NCI-H146 treated with DMSO at 0.1 percent for 48 hours (cell line): ENCODE results near the gene MEPCE.
"Not testable (repeated sequence)": the region's sequence is repeated elsewhere in the genome, so short reads cannot be mapped to it uniquely, and the experiment has no call there.

ENCODE experiments used
- DNase-seq: peaks from one replicate; lab custom pipeline; 2025; ENCODE audit not compliant: unreplicated experiment; lab: John Stamatoyannopoulos, UW

Gene MEPCE

GRCh38 chr7:100433592-100434296, 4.1 kb downstream of the MEPCE start:
- no peak for DNase-seq

- DNase-seq = no peak
Measured at GRCh38 chr7:100434297-100435144, 4.9 kb downstream of the MEPCE start.

DNA sequence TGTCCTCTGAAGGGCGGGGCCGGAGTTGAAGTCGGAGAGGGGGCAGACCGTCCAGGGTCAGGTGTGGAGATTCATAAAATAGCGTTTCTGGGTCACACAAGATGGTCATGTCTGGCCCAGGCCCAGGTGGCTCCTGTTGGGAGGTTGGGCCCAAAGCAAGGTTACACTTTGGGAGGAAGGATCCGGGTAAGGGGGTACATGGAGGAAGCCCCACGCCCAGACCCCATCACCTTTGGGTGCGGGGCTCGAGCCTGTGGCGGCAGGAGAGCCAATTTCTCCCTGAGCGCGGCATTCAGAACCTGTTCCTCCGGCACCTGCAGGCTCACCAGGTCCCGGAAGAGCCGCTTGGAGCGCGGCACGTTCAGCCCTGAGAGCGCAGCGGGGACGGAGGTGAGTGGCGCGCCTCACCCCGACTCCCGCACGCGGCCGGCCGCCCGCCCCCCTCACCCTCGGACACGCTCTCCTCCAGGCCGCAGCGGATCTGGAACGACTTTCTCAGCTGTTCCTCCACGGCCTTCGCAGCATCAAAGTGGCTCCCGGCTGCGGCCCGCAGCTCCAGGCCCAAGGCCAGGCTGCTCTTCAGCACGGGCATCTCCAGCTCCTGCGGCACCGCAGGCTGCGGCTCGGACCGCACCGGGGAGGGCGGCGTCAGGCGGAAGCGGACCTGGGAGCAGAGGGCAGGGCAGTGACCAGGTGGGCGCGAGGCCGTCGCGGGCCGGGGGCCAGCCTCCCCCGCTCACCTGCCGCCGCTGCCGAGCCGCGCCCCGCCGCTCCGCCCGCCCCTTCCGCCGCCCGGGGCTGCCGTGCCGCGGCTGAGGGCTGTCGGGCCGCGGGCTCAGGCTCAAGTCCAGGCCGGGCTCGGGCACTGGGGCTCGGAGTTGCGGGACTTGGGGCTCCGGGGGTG, 6.0 kb downstream of the MEPCE start:
- DNase-seq = no peak

- DNase-seq = no peak
Measured at GRCh38 chr7:100437150-100438100, 7.8 kb downstream of the MEPCE start.

DNA sequence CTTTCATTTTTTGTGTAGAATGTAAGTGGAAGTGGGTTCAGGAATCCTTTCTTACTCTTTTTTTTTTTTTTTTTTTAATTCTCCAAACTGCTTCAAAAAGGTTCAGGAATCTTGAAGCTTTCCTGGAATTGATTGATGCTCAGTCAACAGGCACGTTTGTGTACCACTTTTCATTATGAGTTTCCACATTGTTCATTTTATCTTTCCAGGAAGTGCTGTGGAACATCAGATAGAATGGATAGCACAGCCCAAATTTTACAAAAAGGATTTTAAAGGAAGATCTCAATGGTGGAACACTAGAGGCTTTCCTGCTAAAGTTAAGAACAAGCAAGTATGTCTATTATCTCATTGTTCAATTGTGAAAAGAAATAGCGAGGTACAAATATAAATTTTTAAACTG, 8.5 kb downstream of the MEPCE start:
- DNase-seq = no peak

DNA sequence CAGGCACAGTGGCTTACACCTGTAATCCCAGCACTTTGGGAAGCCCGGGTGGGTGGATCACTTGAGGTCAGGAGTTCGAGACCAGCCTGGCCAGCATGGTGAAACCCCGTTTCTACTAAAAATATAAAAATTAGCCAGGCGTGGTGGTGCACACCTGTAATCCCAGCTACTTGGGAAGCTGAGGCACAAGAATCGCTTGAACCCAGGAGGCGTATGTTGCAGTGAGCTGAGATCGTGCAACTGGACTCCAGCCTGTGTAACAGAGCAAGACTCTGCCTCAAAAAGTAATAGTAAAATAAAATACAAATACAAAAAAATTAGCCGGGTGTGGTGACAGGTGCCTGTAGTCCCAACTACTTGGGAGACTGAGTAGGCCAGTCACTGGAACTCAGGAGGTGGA, 9.1 kb downstream of the MEPCE start:
- not testable (repeated sequence) for DNase-seq

- DNase-seq = not testable (repeated sequence)
Measured at GRCh38 chr7:100439244-100439643, 9.6 kb downstream of the MEPCE start.

- DNase-seq = no peak
Measured at GRCh38 chr7:100441641-100442535, 12.3 kb downstream of the MEPCE start.

- DNase-seq = no peak
Measured at GRCh38 chr7:100443096-100443840, 13.6 kb downstream of the MEPCE start.

GRCh38 chr7:100444311-100445278, 15.0 kb downstream of the MEPCE start:
- DNase-seq = no peak

GRCh38 chr7:100446040-100446439, 16.4 kb downstream of the MEPCE start:
- DNase-seq = no peak

DNA sequence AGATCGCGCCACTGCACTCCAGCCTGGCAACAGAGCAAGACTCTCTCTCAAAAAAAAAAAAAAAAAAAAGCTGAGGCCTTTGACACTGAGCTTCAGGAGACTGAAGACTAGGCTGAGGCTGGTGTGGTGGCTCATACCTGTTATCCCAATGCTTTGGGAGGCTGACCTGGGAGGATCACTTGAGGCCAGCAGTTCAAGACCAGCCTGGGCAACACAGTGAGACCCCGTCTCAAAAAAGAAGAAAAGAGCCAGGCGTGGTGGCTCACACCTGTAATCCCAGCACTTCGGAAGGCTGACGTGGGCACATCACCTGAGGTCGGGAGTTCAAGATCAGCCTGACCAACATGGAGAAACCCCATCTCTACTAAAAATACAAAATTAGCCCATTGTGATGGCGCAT, 17.7 kb downstream of the MEPCE start:
- DNase-seq = not testable (repeated sequence)

GRCh38 chr7:100449190-100449795, 19.7 kb downstream of the MEPCE start:
- no peak for DNase-seq

- no peak for DNase-seq
Measured at GRCh38 chr7:100452513-100452912, 22.9 kb downstream of the MEPCE start.

DNA sequence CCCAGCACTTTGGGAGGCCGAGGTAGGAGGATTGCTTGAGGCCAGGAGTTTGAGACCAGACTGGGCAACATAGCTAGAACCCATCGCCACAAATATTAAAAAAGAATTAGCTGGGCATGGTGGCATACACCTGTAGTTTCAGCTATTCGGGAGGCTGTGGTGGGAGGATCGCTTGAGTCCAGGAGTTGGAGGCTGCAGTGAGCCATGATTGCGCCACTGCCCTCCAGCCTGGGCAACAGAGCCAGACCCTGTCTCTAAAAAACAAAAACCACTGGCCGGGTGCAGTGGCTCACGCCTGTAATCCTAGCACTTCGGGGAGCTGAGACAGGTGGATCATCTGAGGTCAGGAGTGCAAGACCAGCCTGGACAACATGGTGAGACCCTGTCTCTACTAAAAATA, 24.2 kb downstream of the MEPCE start:
- not testable (repeated sequence) for DNase-seq

GRCh38 chr7:100455206-100455605, 25.6 kb downstream of the MEPCE start:
- DNase-seq = no peak

- no peak for DNase-seq
Measured at GRCh38 chr7:100456562-100456961, 26.9 kb downstream of the MEPCE start.
